Neuronal stem cell (in vitro differentiated cells): ENCODE results near the gene ADGRG4.

Experiments
- DNase-seq: peaks from one replicate; pipeline ENCODE4 v3.0.0-alpha.2; 2013; ENCODE audit warnings: low spot score
- H2AFZ ChIP-seq: one replicate; pipeline ENCODE4 v1.6.1; 2013; ENCODE audit warnings: mild to moderate bottlenecking, low read length, inconsistent platforms
- H2AK5ac ChIP-seq: 2 replicates; pipeline ENCODE4 v1.6.1; 2013; ENCODE audit warnings: low read depth, mild to moderate bottlenecking, inconsistent platforms, low read length, moderate library complexity, mixed read lengths
- H2BK120ac ChIP-seq: 2 replicates; pipeline ENCODE4 v1.6.1; 2013; ENCODE audit warnings: low read depth, mild to moderate bottlenecking, inconsistent platforms, low read length, moderate library complexity, mixed read lengths
- H2BK12ac ChIP-seq: one replicate; pipeline ENCODE4 v1.6.1; 2013; ENCODE audit warnings: low read length, inconsistent platforms
- H2BK15ac ChIP-seq: 2 replicates; pipeline ENCODE4 v1.6.1; 2013; ENCODE audit warnings: mild to moderate bottlenecking, low read length, inconsistent platforms, mixed read lengths
- H2BK5ac ChIP-seq: one replicate; pipeline ENCODE4 v1.6.1; 2013; ENCODE audit warnings: inconsistent platforms, mild to moderate bottlenecking, low read length, moderate library complexity
- H3K14ac ChIP-seq: one replicate; pipeline ENCODE4 v1.6.1; 2013; ENCODE audit warnings: low read length, inconsistent platforms
- H3K18ac ChIP-seq: 2 replicates; pipeline ENCODE4 v1.6.1; 2013; ENCODE audit warnings: low read length, inconsistent platforms
- H3K23ac ChIP-seq: 2 replicates; pipeline ENCODE4 v1.6.1; 2013; ENCODE audit warnings: low read depth, mild to moderate bottlenecking, mixed read lengths, low read length, inconsistent platforms; ENCODE audit not compliant: poor library complexity
- H3K27ac ChIP-seq: replicated peaks from 3 replicates; pipeline ENCODE4 v1.5.1; 2013; ENCODE audit warnings: low read length, inconsistent platforms
- H3K27me3 ChIP-seq, 3 experiments: 2 replicates each; pipeline ENCODE4 v1.6.1; 2013; ENCODE audit warnings: low read length in 3 of 3, mild to moderate bottlenecking in 2 of 3, inconsistent platforms in 1 of 3, low read depth in 1 of 3, mixed read lengths in 1 of 3, moderate library complexity in 1 of 3; ENCODE audit not compliant: control insufficient read depth in 3 of 3, insufficient read depth in 3 of 3
- H3K36me3 ChIP-seq, 2 donors: replicated peaks in 1 of 2; 2 replicates each; pipeline ENCODE4 v1.6.1; 2013; ENCODE audit warnings: low read length in 2 of 2; ENCODE audit not compliant: control insufficient read depth in 2 of 2, insufficient read depth in 2 of 2
- H3K4ac ChIP-seq: 2 replicates; pipeline ENCODE4 v1.6.1; 2013; ENCODE audit warnings: inconsistent platforms, mild to moderate bottlenecking, low read length, moderate library complexity
- H3K4me1 ChIP-seq, 2 donors: 1 replicate in 1 of 2; 2 replicates in 1 of 2; pipeline ENCODE4 v1.6.1; 2013; ENCODE audit warnings: low read length in 2 of 2, low read depth in 1 of 2; ENCODE audit not compliant: control insufficient read depth in 2 of 2, insufficient read depth in 1 of 2
- H3K4me2 ChIP-seq: one replicate; pipeline ENCODE4 v1.6.1; 2013; ENCODE audit warnings: mild to moderate bottlenecking, low read length, inconsistent platforms; ENCODE audit not compliant: insufficient read depth, poor library complexity, severe bottlenecking
- H3K4me3 ChIP-seq, 2 donors: 2 replicates each; pipeline ENCODE4 v1.5.1; 2013; ENCODE audit warnings: low read length in 2 of 2, mild to moderate bottlenecking in 2 of 2, inconsistent platforms in 1 of 2, moderate library complexity in 1 of 2
- H3K79me1 ChIP-seq: one replicate; pipeline ENCODE4 v1.6.1; 2013; ENCODE audit warnings: low read depth, mild to moderate bottlenecking, inconsistent platforms, low read length, moderate library complexity
- H3K9ac ChIP-seq: one replicate; pipeline ENCODE4 v1.6.1; 2013; ENCODE audit warnings: mild to moderate bottlenecking, low read depth, low read length, inconsistent platforms; ENCODE audit not compliant: poor library complexity
- H3K9me3 ChIP-seq, 2 donors: replicated peaks in 1 of 2; 2 replicates each; pipeline versions ENCODE3 to v1.6.1; 2013; ENCODE audit warnings: low read length in 2 of 2, mild to moderate bottlenecking in 2 of 2, inconsistent platforms in 1 of 2, low read depth in 1 of 2, mixed read lengths in 1 of 2, moderate library complexity in 1 of 2; ENCODE audit not compliant: control insufficient read depth in 2 of 2, insufficient read depth in 1 of 2
- H4K8ac ChIP-seq: one replicate; pipeline ENCODE4 v1.6.1; 2013; ENCODE audit warnings: low read depth, mild to moderate bottlenecking, inconsistent platforms, low read length, moderate library complexity
- H4K91ac ChIP-seq: one replicate; pipeline ENCODE4 v1.6.1; 2013; ENCODE audit warnings: low read length, low read depth, mild to moderate bottlenecking, inconsistent platforms; ENCODE audit not compliant: poor library complexity
- WGBS, 2 donors: extraction: QIAGEN DNeasy Blood & Tissue Kit; methylation state at CpG; one replicate each; pipeline ENCODE4 v1.1.7; 2013; ENCODE audit warnings: missing lambda C conversion rate in 2 of 2, mixed read lengths in 1 of 2; ENCODE audit not compliant: insufficient read length in 2 of 2, insufficient replicate concordance in 1 of 2; ENCODE audit errors: extremely low coverage in 2 of 2; 5-methylcytosine and 5-hydroxymethylcytosine counted together

The ADGRG4 gene

DNA sequence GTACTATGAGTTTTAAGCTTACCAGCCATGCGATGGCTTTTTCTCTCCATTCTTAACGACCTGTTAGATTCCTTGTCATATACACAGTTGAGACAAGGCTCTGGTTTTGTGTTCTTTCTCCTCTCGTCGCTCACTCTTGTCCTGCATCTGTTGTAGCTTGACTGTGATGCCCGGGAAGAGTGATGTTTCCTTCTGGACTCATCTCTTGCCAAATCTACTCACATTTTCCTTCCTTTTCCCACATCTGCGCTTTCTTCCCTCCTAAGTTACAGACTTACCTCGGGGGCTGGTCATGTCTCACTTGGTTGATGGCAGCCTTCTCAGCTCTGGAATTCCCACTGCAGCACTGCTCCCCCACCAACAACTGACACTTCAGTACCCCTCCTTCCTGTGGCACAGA is 44.7 kb upstream of the ADGRG4 start:
- H3K79me1 ChIP-seq: no peaks in the 10 kb centered on the region
- H3K36me3 ChIP-seq: no peaks in the 10 kb centered on the region
- no peak overlapping the region for H2BK120ac ChIP-seq
- H3K4me2 ChIP-seq: no peak overlapping the region
- no peak overlapping the region for H4K8ac ChIP-seq
- H3K18ac ChIP-seq: no peak overlapping the region
- H3K27ac ChIP-seq: no peak overlapping the region
- no CpG with 5 or more reads among the region's 7 CpGs for WGBS, 2 donors
- no peak overlapping the region for H3K23ac ChIP-seq
- no peak overlapping the region for H3K4ac ChIP-seq
- no peak overlapping the region for H2BK15ac ChIP-seq
- peaks cover 0 to 3% of the 10 kb centered on the region in 2 donors for H3K4me1 ChIP-seq
- H2BK5ac ChIP-seq: no peak overlapping the region
- peaks cover 0 to 34% (median 0%) of the 10 kb centered on the region in 3 experiments for H3K27me3 ChIP-seq
- no peak overlapping the region for H3K4me3 ChIP-seq
- no peak for DNase-seq
- H2BK12ac ChIP-seq: no peak overlapping the region
- H2AFZ ChIP-seq: no peak overlapping the region
- H4K91ac ChIP-seq: no peak overlapping the region
- H3K9me3 ChIP-seq: no peaks in the 10 kb centered on the region
- no peak overlapping the region for H3K9ac ChIP-seq
- no peak overlapping the region for H2AK5ac ChIP-seq
- H3K14ac ChIP-seq: no peak overlapping the region

DNA sequence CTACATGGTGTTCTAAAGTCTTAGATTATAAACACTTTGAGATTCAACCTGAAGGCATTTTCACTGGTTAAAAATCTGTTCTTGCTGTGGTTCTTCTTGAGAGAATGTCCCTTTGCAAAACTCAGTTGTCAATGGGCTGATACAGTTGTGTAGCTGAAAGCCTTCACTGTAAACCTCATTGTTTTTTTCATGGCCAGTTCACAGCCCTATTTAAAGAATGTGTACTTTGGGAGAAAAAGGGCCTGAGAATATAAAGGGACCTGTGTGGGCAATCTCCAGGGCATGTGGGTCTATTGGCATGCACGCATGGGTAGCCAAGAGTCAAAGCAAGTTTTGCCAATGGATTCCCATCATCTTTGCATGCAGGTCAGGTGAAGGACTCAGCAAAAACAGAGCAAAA is 41.8 kb upstream of the ADGRG4 start:
- WGBS, 2 donors: no CpG with 5 or more reads among the region's 1 CpG
- H4K91ac ChIP-seq: no peak overlapping the region

GRCh38 chrX:136259543-136259942 is 41.2 kb upstream of the ADGRG4 start:
- Histone ChIP-seq H2BK120ac (no peak overlapping the region), H3K14ac (no peak overlapping the region), H3K27me3 (peaks cover 0 to 36% (median 0%) of the 10 kb centered on the region in 3 experiments), H2BK12ac (no peak overlapping the region), H3K4me3 (no peak overlapping the region), H4K8ac (no peak overlapping the region), H3K18ac (no peak overlapping the region), H4K91ac (no peak overlapping the region), H2BK15ac (no peak overlapping the region), H3K27ac (no peak overlapping the region), H2AFZ (no peak overlapping the region), H3K4ac (no peak overlapping the region), H3K79me1 (no peaks in the 10 kb centered on the region), H2BK5ac (no peak overlapping the region), H3K4me1 (no peaks in the 10 kb centered on the region), H3K4me2 (no peak overlapping the region), H3K9ac (no peak overlapping the region), H3K23ac (no peak overlapping the region), H3K9me3 (no peaks in the 10 kb centered on the region), H3K36me3 (no peaks in the 10 kb centered on the region), H2AK5ac (no peak overlapping the region)
- no CpG with 5 or more reads among the region's 4 CpGs for WGBS, 2 donors
- no peak for DNase-seq

More for the DNA sequence above, 41.8 kb upstream of the ADGRG4 start:
- Histone ChIP-seq H3K4me3 (no peak overlapping the region), H3K14ac (no peak overlapping the region), H3K18ac (no peak overlapping the region), H3K23ac (no peak overlapping the region), H3K27ac (no peak overlapping the region), H2BK12ac (no peak overlapping the region), H2BK5ac (no peak overlapping the region), H3K4ac (no peak overlapping the region), H2BK15ac (no peak overlapping the region), H3K4me2 (no peak overlapping the region), H3K9me3 (no peaks in the 10 kb centered on the region), H3K9ac (no peak overlapping the region), H3K27me3 (peaks cover 0 to 36% (median 0%) of the 10 kb centered on the region in 3 experiments), H3K36me3 (no peaks in the 10 kb centered on the region), H2AFZ (no peak overlapping the region), H3K79me1 (no peaks in the 10 kb centered on the region), H2AK5ac (no peak overlapping the region), H3K4me1 (no peaks in the 10 kb centered on the region), H2BK120ac (no peak overlapping the region), H4K8ac (no peak overlapping the region)
- no peak for DNase-seq

- Histone ChIP-seq H3K36me3 (no peaks in the 10 kb centered on the region), H2AK5ac (no peak overlapping the region), H4K8ac (no peak overlapping the region), H2BK5ac (no peak overlapping the region), H2BK15ac (no peak overlapping the region), H3K4ac (no peak overlapping the region), H3K27ac (no peak overlapping the region), H3K14ac (no peak overlapping the region), H2BK12ac (no peak overlapping the region), H3K4me1 (no peaks in the 10 kb centered on the region), H2AFZ (no peak overlapping the region), H3K4me3 (no peak overlapping the region), H3K23ac (no peak overlapping the region), H3K4me2 (no peak overlapping the region), H3K79me1 (no peaks in the 10 kb centered on the region), H3K9ac (no peak overlapping the region), H3K27me3 (peaks cover 0 to 30% (median 0%) of the 10 kb centered on the region in 3 experiments), H3K18ac (no peak overlapping the region), H4K91ac (no peak overlapping the region), H3K9me3 (no peaks in the 10 kb centered on the region), H2BK120ac (no peak overlapping the region)
- DNase-seq: no peak
Measured at GRCh38 chrX:136260776-136261175, 40.0 kb upstream of the ADGRG4 start.
